Measurements from ENCODE around the gene ECHS1. TPM values are rescaled to one million over a fixed set of nuclear protein-coding genes. Genes with fewer than 3 reads are reported as not detected.

The ECHS1 gene
- total RNA-seq, 1 experiment from 2014 or later = 90.7 TPM

- H3K9me2 ChIP-seq (ENCODE audit: insufficient read depth) = no peaks in the 10 kb centered on the region
- intact Hi-C loops (cut with micrococcal nuclease; ENCODE audit: unreplicated experiment) = loop anchor here (10.0 kb wide), 1 partner anchor 149 kb away; the partner anchor contains the start of gene CYP2E1
- no peaks in the 10 kb centered on the region for H3F3A ChIP-seq (ENCODE audit: insufficient read depth, low read depth)
- no peaks in the 10 kb centered on the region; the same call in 1 of the 2 replicates for H3K4me1 ChIP-seq (replicated peaks; ENCODE audit: insufficient read depth)
- no peaks in the 10 kb centered on the region for H3K36me3 ChIP-seq (ENCODE audit: low read depth)
- H2AFZ ChIP-seq = no peak overlapping the region
- no peak overlapping the region for H3K27ac ChIP-seq
- CTCF ChIA-PET = no interaction called here
- POLR2A ChIA-PET (ENCODE audit: unreplicated experiment) = no interaction called here
- peaks cover 8% of the 10 kb centered on the region; the same call in 1 of the 2 replicates for H3K79me2 ChIP-seq (ENCODE audit: low read depth)
- no peak overlapping the region for H3K4me2 ChIP-seq
- TF ChIP-seq CTCF (conservative IDR thresholded peaks at IDR 0.05) (no peak), EZH2 (IDR thresholded peaks at IDR 0.05; ENCODE audit: low read depth) (no peak)
- DNase-seq = no peak
- no peaks in the 10 kb centered on the region for H3K27me3 ChIP-seq (ENCODE audit: insufficient read depth, low read depth)
- H3K9me3 ChIP-seq (ENCODE audit: insufficient read depth, low read depth) = no peaks in the 10 kb centered on the region
- H4K20me1 ChIP-seq (ENCODE audit: insufficient read depth) = no peaks in the 10 kb centered on the region
- no TSS peak for BruUV-seq (replicated peaks)
- H3K4me3 ChIP-seq = no peak overlapping the region
These were observed 2.4 kb upstream of the ECHS1 start for GRCh38 chr10:133375357-133376115.

- H4K20me1 ChIP-seq (ENCODE audit: insufficient read depth) = no peaks in the 10 kb centered on the region
- POLR2A ChIA-PET (ENCODE audit: unreplicated experiment) = no interaction called here
- no peaks in the 10 kb centered on the region for H3F3A ChIP-seq (ENCODE audit: insufficient read depth, low read depth)
- no peaks in the 10 kb centered on the region for H3K36me3 ChIP-seq (ENCODE audit: low read depth)
- DNase-seq = no peak
- intact Hi-C loops (cut with micrococcal nuclease; ENCODE audit: unreplicated experiment) = loop anchor here (10.0 kb wide), 1 partner anchor 152 kb away; the partner anchor contains the start of gene CYP2E1
- CTCF ChIA-PET = no interaction called here
- no peaks in the 10 kb centered on the region; the same call in 1 of the 2 replicates for H3K4me1 ChIP-seq (replicated peaks; ENCODE audit: insufficient read depth)
- H3K9me3 ChIP-seq (ENCODE audit: insufficient read depth, low read depth) = no peaks in the 10 kb centered on the region
- BruUV-seq (replicated peaks) = no TSS peak
- no peaks in the 10 kb centered on the region for H3K9me2 ChIP-seq (ENCODE audit: insufficient read depth)
- peak overlapping the region; percentile 33; the same call in 1 of the 2 replicates for H3K4me3 ChIP-seq
- peaks cover 8% of the 10 kb centered on the region; the same call in 1 of the 2 replicates for H3K79me2 ChIP-seq (ENCODE audit: low read depth)
- no peaks in the 10 kb centered on the region for H3K27me3 ChIP-seq (ENCODE audit: insufficient read depth, low read depth)
- H3K4me2 ChIP-seq = peak overlapping the region; percentile 75
- no peak overlapping the region for H2AFZ ChIP-seq
- TF ChIP-seq EZH2 (IDR thresholded peaks at IDR 0.05; ENCODE audit: low read depth) (no peak), CTCF (conservative IDR thresholded peaks at IDR 0.05) (no peak)
- no peak overlapping the region for H3K27ac ChIP-seq
These were observed 647 bp downstream of the ECHS1 start for GRCh38 chr10:133372507-133372906.

- Histone ChIP-seq H3K4me2 (no peak overlapping the region), H3K27ac (no peak overlapping the region), H3K36me3 (ENCODE audit: low read depth) (no peaks in the 10 kb centered on the region), H3K9me2 (ENCODE audit: insufficient read depth) (no peaks in the 10 kb centered on the region), H3F3A (ENCODE audit: insufficient read depth, low read depth) (no peaks in the 10 kb centered on the region), H4K20me1 (ENCODE audit: insufficient read depth) (no peaks in the 10 kb centered on the region), H2AFZ (no peak overlapping the region), H3K79me2 (ENCODE audit: low read depth) (peaks cover 8% of the 10 kb centered on the region; the same call in 1 of the 2 replicates), H3K4me3 (no peak overlapping the region), H3K4me1 (replicated peaks; ENCODE audit: insufficient read depth) (no peaks in the 10 kb centered on the region; the same call in 1 of the 2 replicates), H3K9me3 (ENCODE audit: insufficient read depth, low read depth) (no peaks in the 10 kb centered on the region), H3K27me3 (ENCODE audit: insufficient read depth, low read depth) (no peaks in the 10 kb centered on the region)
- BruUV-seq (replicated peaks) = no TSS peak
- intact Hi-C loops (cut with micrococcal nuclease; ENCODE audit: unreplicated experiment) = loop anchor here (10.0 kb wide), 1 partner anchor 155 kb away; the partner anchor contains the start of gene CYP2E1
- TF ChIP-seq EZH2 (IDR thresholded peaks at IDR 0.05; ENCODE audit: low read depth) (no peak), CTCF (conservative IDR thresholded peaks at IDR 0.05) (no peak)
- ChIA-PET POLR2A (ENCODE audit: unreplicated experiment) (no interaction called here), CTCF (no interaction called here)
- DNase-seq = no peak
These were observed 2.9 kb downstream of the ECHS1 start for GRCh38 chr10:133370030-133370786.
